Left hindlimb (tissue), 1 donor: ENCODE data around the gene UTP11.

Experiments
- DNase-seq: peaks from one replicate; pipeline ENCODE4 v3.0.0-alpha.2; 2018

The UTP11 gene

DNA sequence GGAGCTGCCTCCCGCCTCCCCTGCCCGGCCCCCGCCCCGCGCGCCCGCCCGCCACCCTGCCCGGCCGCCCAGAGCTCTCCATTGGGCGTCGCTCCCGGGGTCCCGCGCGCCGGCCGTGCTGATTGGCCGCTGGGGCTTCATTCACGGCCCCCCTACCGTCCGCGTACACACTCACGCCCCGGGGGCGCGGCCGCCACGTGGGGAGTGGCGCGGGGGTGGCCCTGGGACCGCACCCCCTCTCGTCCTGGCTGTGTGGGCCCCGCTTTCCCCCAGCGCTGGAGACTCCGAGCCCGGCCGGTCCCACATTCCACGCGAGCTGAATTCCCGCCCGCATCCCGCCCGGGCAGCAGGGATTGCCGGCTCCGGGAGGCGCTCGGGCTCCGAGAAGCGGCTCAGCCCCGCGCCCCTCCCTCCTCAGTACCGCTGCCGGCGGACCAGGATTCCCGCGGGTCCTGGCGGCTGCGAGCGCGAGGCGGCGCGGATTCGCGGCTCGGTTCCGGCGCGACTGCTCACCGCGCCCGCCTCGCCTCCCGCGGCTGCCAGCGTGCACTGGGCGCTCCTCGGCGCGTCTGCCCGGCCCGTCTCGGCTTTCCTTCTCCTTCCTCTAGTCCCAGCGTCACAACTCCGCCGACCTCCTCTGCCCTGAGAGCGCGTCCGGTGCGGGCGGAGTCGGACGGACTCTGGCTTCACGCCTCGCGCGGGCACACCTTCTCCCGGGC, 34.5 kb downstream of the UTP11 start:
- DNase-seq, result peak; percentile 91

DNA sequence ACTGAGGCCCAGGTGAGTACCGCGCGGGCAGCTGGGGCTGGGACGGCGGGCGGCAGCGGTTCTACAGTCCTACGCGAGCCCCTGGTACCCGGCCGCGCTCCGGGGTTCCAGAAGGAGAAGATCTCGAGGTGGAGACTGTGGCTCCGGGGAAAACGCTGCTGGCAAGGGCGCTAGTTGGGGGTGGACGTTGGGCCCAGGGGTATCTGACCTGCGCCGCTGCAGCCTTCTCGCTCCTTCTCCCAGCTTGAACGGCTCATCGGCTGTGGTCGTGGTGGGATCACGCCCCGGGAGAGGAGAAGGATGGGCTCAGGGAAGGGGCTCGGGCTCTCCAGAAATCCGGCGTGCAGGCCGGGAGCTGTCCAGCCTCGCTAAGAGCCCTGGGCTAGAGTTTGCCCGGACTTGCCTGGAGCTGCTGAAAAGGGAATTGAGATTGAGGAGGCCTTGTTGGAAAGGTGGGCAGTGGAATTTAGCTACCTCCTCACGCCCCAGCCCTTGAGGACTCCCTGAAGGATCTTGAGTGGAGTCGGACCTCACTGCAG, 35.1 kb downstream of the UTP11 start:
- DNase-seq, result peak; percentile 41

DNA sequence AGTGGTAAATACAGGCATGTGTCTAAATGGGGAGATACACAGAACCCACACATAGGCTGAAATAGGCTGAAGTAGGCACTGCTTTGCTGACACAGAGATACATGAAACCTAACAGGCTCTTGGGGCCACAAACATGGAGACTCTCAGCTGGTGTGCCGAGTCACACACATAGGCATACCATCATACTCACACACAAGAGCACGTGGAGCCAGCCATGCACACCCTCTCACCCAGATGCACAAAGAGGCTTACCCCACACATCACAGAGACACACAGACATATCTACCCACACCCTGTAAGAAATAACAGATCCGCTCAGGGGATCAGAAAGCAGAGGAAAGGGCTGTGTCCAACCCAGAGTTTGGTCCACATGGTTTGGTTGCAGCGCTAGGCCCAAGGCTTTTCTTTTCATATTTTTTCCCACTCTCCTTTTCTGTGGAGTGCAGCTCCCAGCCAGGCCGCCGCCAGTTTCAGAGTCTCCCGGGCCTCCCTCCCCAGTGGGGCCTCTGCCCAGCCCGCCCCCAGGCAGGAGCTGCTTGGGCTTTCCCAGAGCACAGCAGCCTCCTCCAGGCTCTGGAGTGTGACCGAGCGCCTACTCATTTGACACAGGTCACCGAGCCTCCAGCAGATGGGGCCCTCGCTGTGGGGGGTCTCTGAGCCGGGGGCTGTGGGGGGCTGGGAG, 38.0 kb downstream of the UTP11 start:
- no peak for DNase-seq

DNA sequence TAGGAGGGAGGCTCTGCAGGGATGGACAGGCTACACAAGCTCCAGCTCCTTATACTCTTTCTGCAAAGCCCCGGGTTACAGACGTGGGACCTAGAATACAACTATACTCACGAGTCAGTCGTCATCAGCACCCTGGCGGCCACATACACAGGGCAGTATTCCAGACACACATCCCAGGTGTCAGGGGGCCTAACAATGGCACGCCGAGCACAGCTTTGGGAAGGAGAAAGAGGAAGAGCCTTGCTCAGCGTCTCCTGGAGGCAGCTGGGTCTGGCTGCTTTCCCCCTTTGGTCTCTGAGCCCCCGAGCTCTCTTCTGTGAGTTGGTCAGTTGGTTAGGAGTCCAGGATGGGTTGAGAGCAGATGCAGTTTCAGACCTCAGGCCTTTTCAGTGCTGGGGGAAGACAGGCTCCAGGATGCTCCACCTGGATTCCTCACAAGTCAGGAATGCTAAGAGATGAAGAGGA, 38.6 kb downstream of the UTP11 start:
- DNase-seq, result no peak

DNA sequence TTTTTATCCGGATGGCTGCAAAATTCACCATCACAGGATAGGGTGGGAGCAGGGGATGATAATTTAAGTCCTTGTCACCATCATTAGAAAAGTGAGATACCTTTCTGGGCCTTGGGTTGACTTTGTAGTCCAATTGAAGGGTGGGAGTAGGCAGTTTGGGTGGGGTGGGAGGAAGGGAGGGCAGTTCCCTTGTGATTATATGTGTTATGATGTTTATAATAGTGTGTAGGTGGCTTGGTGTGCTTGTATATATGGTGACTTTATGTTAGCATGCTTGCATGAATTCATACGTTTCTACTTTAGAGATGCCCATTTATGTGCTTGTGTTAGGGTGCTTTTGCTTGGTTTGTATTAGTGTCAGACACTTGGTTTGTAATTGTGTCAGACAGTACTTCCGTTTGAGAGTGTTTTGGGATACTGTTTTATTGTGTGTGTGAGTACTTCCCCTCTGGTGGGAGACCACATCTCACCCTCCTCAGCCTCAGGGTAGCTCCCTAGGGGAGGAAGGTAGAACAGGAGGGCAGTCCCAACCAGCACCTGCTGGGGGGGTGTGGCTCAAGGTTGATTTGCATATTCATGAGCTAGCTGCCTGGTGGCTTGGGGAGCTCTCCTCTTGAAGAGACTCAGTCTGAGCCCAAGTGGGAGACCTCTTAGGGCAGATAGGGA, 40.3 kb downstream of the UTP11 start:
- no peak for DNase-seq

DNA sequence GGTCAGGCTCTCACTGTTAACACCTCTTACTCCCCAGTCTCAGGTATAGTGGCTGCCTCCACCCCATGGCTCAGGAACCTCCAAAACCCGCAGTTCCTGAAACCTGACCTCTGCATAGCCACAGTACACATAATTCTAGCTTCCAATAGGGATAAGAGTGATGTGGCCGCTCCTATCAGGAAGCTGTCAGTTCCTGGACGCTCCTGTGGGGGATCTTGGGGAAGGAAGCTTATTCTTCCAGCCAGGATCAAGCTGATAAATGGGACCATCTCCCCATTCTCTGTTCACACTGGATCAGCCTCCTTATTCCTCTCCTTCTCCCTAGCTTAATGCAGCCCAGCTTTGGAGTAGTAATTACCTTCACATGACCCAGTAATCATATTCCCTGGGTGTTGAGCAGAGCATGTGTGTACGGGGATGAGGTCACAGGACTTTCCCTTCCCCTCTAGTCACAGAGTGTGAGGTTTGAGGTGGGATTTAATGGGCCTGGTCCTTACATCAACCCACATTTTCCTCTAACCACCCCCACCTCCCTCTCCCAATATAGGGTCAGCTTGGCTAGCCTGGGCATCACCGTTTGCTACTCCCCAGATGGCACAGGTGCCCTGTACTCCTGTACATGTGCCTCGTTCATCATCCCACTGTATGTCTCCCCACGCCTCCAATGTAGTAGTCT, 41.0 kb downstream of the UTP11 start:
- DNase-seq, result no peak

DNA sequence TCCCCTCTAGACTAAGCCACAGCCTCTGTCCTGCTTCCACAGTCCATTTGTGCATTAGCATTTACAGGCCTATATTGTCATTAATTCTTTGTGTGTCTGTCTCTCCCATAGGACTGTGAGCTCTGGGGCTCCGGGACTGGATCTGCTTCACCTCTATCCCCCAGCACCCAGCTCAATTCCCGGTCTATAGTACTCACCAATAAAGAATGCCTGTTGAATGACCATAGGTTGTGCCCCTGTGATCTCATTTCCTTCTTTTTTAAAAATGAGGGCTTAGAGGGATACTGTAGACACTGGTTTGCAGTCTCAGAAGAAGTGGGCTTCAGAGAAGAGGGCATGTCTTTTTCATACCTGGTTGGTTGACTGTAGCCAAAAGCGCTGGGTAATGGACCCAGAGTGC, 42.9 kb downstream of the UTP11 start:
- DNase-seq, result no peak

DNA sequence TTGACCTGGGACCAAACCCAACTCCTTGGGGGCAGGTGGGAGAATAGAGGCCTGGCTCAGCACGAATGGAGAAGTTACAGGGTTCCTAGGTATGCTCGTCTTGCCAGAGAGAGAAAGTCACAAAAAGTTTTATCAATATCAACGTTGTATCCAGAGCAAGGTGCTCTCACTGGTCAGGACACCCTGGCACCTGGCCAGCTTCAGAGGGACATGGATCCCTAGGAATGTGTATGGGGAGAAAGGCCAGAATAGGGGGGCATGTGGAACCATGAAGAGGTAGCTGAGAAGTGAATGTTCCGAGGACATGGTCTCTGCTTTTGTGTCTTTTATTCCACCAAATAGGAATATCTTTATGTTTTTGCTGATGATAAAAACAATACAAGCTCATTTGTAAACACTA, 43.4 kb downstream of the UTP11 start:
- no peak for DNase-seq

DNA sequence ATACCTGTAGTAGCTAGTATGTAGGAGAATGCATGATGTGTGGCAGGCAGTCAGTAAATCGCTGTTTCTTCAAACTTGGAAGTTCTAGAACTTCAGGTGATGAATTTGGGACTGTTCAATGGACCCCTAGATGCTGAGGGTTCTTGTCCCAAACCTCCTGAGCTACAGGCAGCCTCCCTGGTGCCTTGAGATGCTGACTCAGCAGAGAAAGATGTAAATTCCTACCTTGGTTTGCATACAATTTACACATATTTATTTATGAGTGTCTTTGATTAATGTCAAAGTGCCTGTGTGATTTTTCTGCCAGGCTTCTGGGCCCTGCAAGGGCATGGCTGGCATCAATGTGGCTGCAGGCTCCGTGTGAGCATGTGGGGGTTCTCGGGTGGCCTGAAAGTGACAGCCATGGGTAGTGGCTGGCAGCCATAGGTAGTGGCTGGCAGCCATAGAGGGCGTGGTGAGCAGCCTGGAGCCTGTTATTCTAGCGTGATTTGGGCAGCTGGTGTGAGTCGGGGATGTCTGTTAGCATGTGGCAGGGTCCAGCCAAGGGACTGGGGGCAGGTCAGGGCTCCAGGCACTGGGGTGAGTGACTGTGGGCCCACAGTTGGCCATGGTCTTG, 47.2 kb downstream of the UTP11 start:
- DNase-seq, result no peak

DNA sequence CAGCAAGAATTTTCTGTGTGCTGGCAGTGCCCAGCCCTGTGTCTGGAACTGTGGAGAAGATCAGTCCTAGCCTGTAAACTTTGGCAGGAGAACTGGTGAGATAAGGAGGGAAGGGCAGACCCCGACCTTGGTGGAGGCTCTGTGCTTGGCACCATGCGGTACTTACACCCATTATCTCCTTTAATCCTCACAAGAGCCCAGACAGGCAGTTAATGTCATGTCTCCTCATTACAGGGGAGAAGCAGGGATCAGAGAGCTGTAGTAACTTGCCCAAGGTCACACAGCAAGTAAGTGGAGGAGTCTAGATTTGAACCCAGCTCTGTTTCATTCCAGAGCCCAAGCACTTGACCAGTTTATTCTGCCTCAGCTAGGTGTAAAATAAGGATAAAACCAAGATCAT, 48.0 kb downstream of the UTP11 start:
- DNase-seq, result no peak

DNA sequence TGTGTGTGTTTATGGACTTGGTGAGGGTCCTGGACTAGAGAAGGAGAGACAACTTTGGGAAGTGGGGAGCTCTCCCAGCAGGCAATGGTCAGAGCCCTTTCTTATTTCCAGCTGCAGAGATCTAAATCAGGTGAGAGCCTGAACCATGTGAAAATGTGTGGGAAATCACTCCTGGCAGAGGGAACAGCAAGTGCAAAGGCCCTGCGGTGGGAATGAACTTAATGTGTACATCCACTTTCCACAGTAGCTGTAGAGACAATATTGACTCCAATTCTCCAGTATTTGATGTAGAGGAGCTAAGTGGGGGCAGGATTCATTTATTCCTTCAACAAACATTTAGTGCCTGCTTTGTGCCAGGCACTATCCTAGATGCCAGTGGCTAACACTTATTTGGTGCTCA, 48.8 kb downstream of the UTP11 start:
- no peak for DNase-seq

DNA sequence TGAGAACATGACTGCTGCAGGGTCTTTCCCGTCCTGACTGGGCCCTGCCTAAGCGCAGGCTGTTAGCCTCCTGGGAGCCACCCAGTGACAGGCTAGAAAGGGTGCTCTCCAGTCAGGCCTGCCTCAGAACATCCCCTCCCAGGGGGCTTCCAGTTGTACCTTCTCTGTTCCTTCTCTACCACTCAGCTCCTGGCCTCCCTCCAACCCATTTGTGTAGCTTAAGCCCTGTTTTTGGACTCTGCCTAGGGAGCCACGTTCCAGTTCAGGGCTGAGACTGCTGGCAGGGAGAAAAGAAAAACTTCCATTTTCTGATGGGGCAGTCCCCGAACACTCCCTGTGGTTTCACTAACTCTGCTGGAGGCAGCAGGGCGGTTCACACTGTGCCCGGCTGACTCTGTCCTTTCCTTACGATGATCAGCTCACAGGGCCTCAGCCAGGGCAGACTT, 49.4 kb downstream of the UTP11 start:
- no peak for DNase-seq

DNA sequence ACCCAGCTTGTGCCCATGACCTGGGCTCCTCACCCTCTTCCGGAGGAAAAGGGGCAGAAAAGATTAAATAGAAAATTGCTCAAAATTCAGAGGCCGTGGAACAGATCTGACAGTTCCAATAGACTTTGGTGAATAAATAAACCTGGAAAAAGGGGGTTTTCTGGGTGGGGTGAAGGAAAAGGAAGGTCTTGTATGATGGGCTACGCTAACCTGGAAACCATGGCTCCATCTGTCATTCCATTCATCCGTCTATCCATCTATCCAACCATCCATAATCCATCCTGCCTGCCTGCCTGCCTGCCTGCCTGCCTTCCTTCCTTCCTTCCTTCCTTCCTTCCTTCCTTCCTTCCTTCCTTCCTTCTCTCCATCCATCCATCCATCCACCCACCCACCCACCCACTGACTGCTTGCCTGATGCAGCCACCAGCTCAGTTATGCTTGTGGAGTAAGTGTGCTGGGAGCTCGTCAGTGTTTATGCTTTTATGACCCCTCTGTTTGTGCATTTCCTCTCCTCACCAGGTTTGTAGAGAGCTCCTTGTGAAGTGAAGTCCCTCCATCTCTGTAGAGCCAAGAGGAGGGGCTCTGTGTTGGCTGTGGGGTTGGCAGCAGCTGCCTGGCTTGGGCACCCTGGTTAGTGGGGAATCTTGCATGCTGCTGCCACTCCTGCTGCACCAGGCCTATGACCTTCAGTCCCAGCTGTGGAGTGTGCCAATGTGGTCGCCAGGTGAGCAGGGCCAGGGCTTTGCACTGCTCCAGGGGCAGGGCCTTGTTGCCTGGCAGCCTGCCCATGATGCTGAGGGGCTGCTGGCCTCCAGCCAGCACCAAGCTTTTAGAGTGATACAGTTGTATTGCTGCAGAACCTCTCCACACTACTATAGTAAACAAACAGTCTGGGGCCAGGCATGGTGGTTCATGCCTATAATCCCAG, 50.1 kb downstream of the UTP11 start:
- no peak for DNase-seq

DNA sequence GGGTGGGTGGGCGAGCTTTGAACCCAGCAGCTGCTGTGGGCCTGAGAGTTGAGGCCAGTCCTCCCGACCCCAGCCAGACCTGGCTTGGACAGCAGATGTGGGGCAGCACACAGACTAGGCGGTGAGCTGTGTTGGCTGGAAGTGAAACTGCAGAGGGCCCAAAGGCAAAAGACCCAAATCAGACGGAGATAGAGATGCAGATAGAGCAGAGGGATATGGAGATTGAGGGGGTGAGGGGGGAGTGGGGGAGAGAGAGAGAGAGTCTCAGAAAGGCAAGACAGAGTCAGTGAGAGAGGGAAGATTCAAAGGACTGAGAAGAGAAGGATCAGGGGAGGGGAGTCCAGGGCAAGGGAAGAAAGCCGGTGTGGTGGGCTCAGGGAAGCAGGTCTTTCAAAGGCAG, 51.1 kb downstream of the UTP11 start:
- DNase-seq, result no peak

DNA sequence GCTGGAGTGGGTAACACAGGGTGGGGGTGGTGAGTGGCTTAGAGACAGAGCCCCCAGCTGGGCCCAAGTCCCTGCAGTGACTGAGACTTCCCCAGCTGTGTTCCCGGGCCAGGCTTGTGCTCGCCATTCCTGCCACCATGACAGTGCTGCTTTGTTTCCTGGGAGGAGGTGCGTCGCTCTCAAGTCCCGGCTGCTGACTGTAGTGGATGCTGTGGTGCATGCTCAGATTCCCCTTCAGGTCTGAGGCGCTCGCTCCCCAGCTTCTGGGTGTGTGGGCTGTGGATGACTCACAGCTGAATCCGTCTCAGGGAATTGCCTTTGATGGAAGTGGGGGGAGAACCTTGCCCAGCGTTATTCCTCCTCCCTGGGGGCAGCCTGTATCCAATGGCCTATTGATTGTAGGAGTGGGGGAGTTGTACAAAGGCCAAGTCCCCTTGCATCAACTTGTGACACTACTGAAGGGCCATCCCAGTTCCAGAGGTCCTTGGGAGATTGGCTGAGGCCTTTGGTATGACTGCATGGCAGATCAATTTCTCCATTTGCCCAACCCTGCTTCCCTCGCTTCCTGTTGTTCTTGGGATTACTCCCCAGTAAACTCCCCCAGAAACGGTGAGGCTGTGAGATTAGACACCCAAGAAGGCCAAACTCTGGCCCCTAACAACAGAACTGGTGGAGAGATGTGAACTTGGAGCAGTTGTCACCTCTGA, 51.8 kb downstream of the UTP11 start:
- DNase-seq, result no peak

DNA sequence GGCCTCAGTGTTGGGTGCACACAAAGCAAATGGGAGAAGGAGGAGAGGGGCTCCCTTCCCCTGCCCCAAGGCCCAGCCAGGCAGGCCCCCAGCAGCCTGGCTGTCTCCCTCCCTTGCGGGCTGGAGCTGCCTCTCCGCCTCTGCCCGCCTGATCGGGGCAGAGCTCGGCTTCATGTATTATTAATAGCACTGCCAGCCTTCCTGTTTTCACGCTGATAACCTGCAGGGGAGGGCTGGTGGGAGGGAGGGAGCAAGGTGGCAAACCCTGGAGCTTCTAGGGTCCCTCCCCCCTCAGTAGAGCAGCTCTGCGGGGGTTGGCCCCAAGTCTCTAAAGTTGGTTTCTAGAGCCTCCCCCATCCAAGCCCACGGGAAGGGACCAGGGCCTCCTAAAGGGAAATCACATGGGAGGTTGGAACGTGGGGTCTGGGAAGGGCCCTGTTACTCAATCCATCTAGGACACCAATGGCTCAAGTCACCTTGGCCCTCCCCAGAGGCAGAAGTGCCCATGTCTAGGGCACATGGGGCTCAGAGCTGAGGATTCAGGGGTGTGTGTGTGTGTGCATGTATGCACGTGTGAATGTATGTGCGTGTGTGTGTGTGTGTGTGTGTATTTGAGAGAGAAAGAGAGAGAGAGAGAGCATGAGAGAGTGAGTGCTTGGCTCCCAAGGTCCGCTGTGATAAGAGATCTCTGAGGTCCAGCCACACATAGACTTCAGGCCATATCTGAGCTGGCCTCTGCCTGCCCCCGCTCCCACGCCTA, 55.9 kb downstream of the UTP11 start:
- no peak for DNase-seq

DNA sequence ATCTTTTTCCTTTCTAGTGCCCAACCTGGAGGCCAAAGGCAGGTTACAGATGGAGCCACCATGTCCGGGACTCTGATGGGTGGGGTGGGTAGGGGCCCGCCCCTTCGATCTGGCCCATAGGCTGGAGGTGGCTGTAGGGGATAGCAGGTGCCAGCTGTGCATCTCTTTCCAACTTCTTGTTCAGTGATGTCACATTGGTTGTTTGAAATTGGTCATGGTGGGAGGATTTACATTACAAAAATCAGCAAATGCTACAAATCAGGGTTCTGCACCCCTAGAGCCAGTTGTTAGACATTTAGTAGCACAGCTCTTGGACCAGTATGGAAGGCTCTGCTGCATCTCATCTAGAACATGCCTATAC, 56.4 kb downstream of the UTP11 start:
- DNase-seq, result no peak

DNA sequence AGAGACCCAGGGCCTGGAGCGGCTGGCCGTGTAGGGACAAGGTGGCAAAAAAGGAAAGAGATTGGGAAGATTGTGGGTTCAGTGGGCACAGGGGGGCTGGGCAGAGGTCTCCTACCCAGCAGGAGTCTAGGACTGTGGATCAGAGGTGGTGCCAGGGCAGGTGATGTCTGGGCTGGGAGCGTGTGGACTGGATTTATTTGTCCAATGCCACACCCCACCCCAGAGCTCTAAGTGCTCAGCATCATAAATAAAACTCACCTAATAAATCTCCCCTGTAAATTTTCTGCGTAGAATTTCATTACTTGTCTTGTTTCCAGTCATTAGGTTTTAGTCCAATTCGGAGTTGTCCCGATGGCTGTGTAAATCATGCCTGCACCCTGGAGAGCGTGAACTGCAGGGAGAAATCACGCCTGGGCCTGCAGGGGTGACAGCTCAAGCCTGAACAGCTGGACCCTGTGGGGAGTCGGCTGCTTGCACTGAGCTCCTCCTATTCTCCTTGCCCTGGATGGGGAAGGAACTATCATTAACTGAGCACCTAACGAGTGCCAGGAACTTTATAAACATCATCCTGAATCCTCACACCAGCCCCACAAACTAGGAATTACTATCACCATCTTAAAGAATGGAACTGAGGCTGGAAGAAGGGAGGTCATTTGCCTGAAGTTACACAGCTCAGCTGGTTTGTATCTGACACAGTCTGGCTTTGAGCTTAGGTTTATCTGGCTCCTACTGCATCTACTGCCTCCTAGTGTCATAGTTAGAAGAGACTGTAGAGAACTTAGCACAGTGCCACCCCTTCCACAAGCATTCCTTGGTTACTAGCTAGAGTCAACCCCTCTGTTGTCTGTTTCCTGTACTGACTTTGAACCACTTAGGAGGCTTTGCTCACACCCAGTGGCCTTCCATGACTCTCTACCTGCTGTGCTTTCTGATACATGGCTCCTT, 59.0 kb downstream of the UTP11 start:
- DNase-seq, result no peak

DNA sequence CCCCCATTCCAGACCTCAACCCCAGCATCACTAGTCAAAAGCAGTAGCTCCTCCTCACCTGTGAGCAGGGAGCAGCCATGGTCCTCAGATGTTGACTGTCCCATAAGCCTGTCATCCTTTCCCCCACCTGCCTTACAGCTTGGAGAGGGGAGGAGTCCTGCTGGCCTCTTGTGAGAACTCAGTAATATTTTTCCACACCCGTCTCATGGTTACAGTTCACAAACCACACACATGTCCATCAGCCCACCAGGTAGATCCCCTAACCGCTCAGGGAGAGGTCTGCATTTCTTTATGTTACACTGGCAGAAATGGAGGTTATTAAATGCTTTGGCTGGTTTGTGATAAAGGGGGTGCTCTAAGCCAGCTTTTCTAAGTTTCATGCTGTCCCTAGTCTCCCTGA, 60.3 kb downstream of the UTP11 start:
- no peak for DNase-seq
